Iris pigment epithelial cell (primary cell): Measurements from ENCODE around the gene KCNMA1.
A peak's percentile ranks its signal among the peaks of the same experiment; 100 is the strongest.

ENCODE experiments used
- DNase-seq: peaks from one replicate; pipeline ENCODE4 v3.0.0-alpha.2; 2011; ENCODE audit warnings: low read depth

The KCNMA1 gene

GRCh38 chr10:77267703-77268675 is 369.6 kb downstream of the KCNMA1 start:
- no peak for DNase-seq

- no peak for DNase-seq
Observed at GRCh38 chr10:77266242-77266641, 371.4 kb downstream of the KCNMA1 start.

GRCh38 chr10:77264527-77264926 is 373.1 kb downstream of the KCNMA1 start:
- no peak for DNase-seq

- DNase-seq = no peak
Observed at GRCh38 chr10:77264107-77264506, 373.5 kb downstream of the KCNMA1 start.

- DNase-seq = no peak
Observed at GRCh38 chr10:77263700-77264099, 373.9 kb downstream of the KCNMA1 start.

- no peak for DNase-seq
Observed at GRCh38 chr10:77261146-77261545, 376.5 kb downstream of the KCNMA1 start.

- no peak for DNase-seq
Observed at GRCh38 chr10:77259171-77259874, 378.3 kb downstream of the KCNMA1 start.

- DNase-seq = no peak
Observed at GRCh38 chr10:77256346-77256745, 381.3 kb downstream of the KCNMA1 start.

GRCh38 chr10:77253556-77254064 is 384.0 kb downstream of the KCNMA1 start:
- no peak for DNase-seq

- DNase-seq = no peak
Observed at GRCh38 chr10:77253147-77253545, 384.5 kb downstream of the KCNMA1 start.

- no peak for DNase-seq
Observed at GRCh38 chr10:77252380-77253146, 385.0 kb downstream of the KCNMA1 start.

- peak; percentile 61 for DNase-seq
Observed at GRCh38 chr10:77251297-77252013, 386.2 kb downstream of the KCNMA1 start.

GRCh38 chr10:77249901-77250459 is 387.6 kb downstream of the KCNMA1 start:
- no peak for DNase-seq

GRCh38 chr10:77248104-77248790 is 389.4 kb downstream of the KCNMA1 start:
- no peak for DNase-seq

GRCh38 chr10:77247031-77247990 is 390.3 kb downstream of the KCNMA1 start:
- DNase-seq = peak; percentile 88

GRCh38 chr10:77245953-77246352 is 391.7 kb downstream of the KCNMA1 start:
- DNase-seq = peak; percentile 71

GRCh38 chr10:77244746-77245145 is 392.9 kb downstream of the KCNMA1 start:
- no peak for DNase-seq

- DNase-seq = no peak
Observed at GRCh38 chr10:77244286-77244685, 393.3 kb downstream of the KCNMA1 start.

GRCh38 chr10:77241350-77241725 is 396.3 kb downstream of the KCNMA1 start:
- no peak for DNase-seq
